GM12878 (cell line): ENCODE data around the gene DNAH17.

Source experiments
- DPF2 ChIP-seq: fragments of 450-650 bp; IDR thresholded peaks from 2 replicates; pipeline ENCODE4 v1.6.1; 2017; ENCODE audit warnings: mild to moderate bottlenecking
- IRF4 ChIP-seq: IDR thresholded peaks from 2 replicates; pipeline ENCODE4 v1.6.1; 2011; ENCODE audit warnings: low read depth, low read length
- KDM1A ChIP-seq: fragments of 200-600 bp; sonication (generic); IDR thresholded peaks from 2 replicates; pipeline ENCODE4 v1.6.1; 2016; ENCODE audit warnings: borderline replicate concordance
- KLF5 ChIP-seq: fragments of 450-650 bp; IDR thresholded peaks from 2 replicates; pipeline ENCODE4 v1.6.1; 2014; ENCODE audit warnings: mild to moderate bottlenecking; ENCODE audit not compliant: partially characterized antibody
- NBN ChIP-seq: fragments of 450-650 bp; IDR thresholded peaks from 2 replicates; pipeline ENCODE4 v1.6.1; 2016
- POLR2A ChIP-seq: IDR thresholded peaks from 2 replicates; pipeline ENCODE4 v1.6.1; 2011; ENCODE audit warnings: low read depth, mild to moderate bottlenecking, low read length
- POLR2AphosphoS5 ChIP-seq: IDR thresholded peaks from 2 replicates; pipeline ENCODE4 v1.6.1; 2011; ENCODE audit warnings: mild to moderate bottlenecking, low read length, inconsistent platforms
- SIN3A ChIP-seq: IDR thresholded peaks from 2 replicates; pipeline ENCODE4 v1.6.1; 2012; ENCODE audit warnings: low read depth, low read length, improper control_type of control experiment
- SREBF2 ChIP-seq: IDR thresholded peaks from 2 replicates; pipeline ENCODE4 v1.6.1; 2012; ENCODE audit warnings: mild to moderate bottlenecking, low read length
- ZNF24 ChIP-seq: fragments of 450-650 bp; IDR thresholded peaks from 2 replicates; pipeline ENCODE4 v1.6.1; 2017; ENCODE audit warnings: antibody characterized with exemption, mild to moderate bottlenecking
- TF ChIP-seq, protein P1 (sequence below), 3 experiments: IDR thresholded peaks in 2 of 3; conservative IDR thresholded peaks in 1 of 3; 2 replicates each; pipeline ENCODE4 v1.5.1; 2011; ENCODE audit warnings: low read depth in 3 of 3, low read length in 3 of 3, mild to moderate bottlenecking in 3 of 3, control low read depth in 2 of 3, moderate library complexity in 2 of 3, inconsistent platforms in 1 of 3, mixed read lengths in 1 of 3; ENCODE audit not compliant: control insufficient read depth in 2 of 3, insufficient read depth in 1 of 3; ENCODE audit errors: extremely low read depth in 1 of 3
- TF ChIP-seq, protein P2 (sequence below): IDR thresholded peaks from 2 replicates; pipeline ENCODE4 v1.6.1; 2012; ENCODE audit warnings: low read length, inconsistent platforms

DNA sequence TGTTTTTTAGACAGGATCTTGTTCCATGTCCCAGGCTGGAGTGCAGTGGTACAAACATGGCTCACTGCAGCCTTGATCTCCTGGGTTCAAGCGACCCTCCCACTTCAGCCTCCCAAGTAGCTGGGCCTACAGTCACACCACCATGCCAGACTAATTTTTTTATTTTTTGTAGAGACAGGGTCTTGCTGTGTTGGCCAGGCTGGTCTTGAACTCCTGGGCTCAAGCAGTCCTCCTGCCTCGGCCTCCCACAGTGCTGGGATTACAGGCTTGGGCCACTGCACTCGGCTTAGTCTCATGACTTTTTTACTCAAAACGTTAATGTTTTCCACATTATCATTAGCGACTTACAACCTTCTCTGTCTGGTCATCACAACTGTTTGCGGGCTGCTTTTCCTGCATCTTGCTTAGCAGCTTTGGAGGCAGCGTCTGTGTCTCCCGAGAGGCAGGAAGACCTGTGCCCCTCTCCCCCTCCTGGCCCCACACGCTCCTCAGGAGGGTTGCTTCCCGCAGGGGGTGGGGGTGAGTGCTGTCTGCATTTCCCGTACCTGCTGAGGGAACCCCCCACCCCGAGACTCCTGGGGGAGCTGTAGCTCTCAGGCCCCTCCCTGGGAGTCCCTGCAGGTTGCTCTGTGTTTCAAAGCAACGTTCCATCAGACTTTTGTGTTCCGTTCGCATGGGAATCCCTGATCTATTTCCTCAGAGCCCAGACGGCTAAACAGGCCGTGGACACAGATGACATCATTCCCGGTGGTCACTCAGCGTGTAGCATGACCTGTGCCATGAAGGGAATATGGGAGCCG lies 146.1 kb downstream of the DNAH17 start:
- TF ChIP-seq KDM1A = no peak
- TF ChIP-seq SREBF2 = no peak
- TF ChIP-seq, protein P1, sequence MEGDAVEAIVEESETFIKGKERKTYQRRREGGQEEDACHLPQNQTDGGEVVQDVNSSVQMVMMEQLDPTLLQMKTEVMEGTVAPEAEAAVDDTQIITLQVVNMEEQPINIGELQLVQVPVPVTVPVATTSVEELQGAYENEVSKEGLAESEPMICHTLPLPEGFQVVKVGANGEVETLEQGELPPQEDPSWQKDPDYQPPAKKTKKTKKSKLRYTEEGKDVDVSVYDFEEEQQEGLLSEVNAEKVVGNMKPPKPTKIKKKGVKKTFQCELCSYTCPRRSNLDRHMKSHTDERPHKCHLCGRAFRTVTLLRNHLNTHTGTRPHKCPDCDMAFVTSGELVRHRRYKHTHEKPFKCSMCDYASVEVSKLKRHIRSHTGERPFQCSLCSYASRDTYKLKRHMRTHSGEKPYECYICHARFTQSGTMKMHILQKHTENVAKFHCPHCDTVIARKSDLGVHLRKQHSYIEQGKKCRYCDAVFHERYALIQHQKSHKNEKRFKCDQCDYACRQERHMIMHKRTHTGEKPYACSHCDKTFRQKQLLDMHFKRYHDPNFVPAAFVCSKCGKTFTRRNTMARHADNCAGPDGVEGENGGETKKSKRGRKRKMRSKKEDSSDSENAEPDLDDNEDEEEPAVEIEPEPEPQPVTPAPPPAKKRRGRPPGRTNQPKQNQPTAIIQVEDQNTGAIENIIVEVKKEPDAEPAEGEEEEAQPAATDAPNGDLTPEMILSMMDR (IDR thresholded peaks at IDR 0.05 in 2 of 3, conservative IDR thresholded peaks at IDR 0.05 in 1 of 3; ENCODE audit: control insufficient read depth in 2 of 3, extremely low read depth in 1 of 3, insufficient read depth in 1 of 3, low read depth in 3 of 3, low read length in 3 of 3) = no peak
- no peak for TF ChIP-seq POLR2AphosphoS5
- TF ChIP-seq, protein P2, sequence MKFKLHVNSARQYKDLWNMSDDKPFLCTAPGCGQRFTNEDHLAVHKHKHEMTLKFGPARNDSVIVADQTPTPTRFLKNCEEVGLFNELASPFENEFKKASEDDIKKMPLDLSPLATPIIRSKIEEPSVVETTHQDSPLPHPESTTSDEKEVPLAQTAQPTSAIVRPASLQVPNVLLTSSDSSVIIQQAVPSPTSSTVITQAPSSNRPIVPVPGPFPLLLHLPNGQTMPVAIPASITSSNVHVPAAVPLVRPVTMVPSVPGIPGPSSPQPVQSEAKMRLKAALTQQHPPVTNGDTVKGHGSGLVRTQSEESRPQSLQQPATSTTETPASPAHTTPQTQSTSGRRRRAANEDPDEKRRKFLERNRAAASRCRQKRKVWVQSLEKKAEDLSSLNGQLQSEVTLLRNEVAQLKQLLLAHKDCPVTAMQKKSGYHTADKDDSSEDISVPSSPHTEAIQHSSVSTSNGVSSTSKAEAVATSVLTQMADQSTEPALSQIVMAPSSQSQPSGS = no peak
- TF ChIP-seq ZNF24 = no peak
- TF ChIP-seq IRF4 = no peak
- TF ChIP-seq NBN = no peak
- no peak for TF ChIP-seq SIN3A
- TF ChIP-seq DPF2 = no peak
- TF ChIP-seq POLR2A = no peak
- TF ChIP-seq KLF5 = no peak
